GM23248 (cell line): ENCODE results near the gene ZNF407. TPM values are rescaled to one million over a fixed set of nuclear protein-coding genes. Genes with fewer than 3 reads are reported as not detected.

Source experiments
- DNase-seq: peaks from one replicate; pipeline ENCODE4 v3.0.0-alpha.2; 2015
- H2AFZ ChIP-seq: fragments of 200-600 bp; sonication (generic); 2 replicates; pipeline ENCODE4 v1.6.1; 2016; ENCODE audit warnings: antibody characterized with exemption
- H3F3A ChIP-seq: fragments of 200-600 bp; sonication (generic); 2 replicates; pipeline ENCODE4 v1.6.1; 2016; ENCODE audit warnings: mild to moderate bottlenecking, antibody characterized with exemption, mixed run types; ENCODE audit not compliant: insufficient read depth
- H3K27ac ChIP-seq: fragments of 200-600 bp; sonication (generic); 2 replicates; pipeline ENCODE4 v1.5.1; 2016; ENCODE audit warnings: mild to moderate bottlenecking
- H3K27me3 ChIP-seq: fragments of 200-600 bp; sonication (generic); replicated peaks from 2 replicates; pipeline ENCODE4 v1.6.1; 2016; ENCODE audit warnings: mild to moderate bottlenecking; ENCODE audit not compliant: insufficient read depth
- H3K36me3 ChIP-seq: fragments of 200-600 bp; sonication (generic); 2 replicates; pipeline ENCODE4 v1.6.1; 2016; ENCODE audit warnings: low read depth, mild to moderate bottlenecking
- H3K4me1 ChIP-seq: fragments of 200-600 bp; sonication (generic); 2 replicates; pipeline ENCODE4 v1.6.1; 2016; ENCODE audit warnings: mild to moderate bottlenecking; ENCODE audit not compliant: insufficient read depth
- H3K4me2 ChIP-seq: fragments of 200-600 bp; sonication (generic); one replicate; pipeline ENCODE4 v1.6.1; 2016; ENCODE audit warnings: mild to moderate bottlenecking; ENCODE audit not compliant: unreplicated experiment
- H3K4me3 ChIP-seq: fragments of 200-600 bp; sonication (generic); 2 replicates; pipeline ENCODE4 v1.5.1; 2016; ENCODE audit warnings: mild to moderate bottlenecking
- H3K79me2 ChIP-seq: fragments of 200-600 bp; sonication (generic); 2 replicates; pipeline ENCODE4 v1.6.1; 2016; ENCODE audit warnings: mild to moderate bottlenecking; ENCODE audit not compliant: insufficient read depth
- H3K9ac ChIP-seq: fragments of 200-600 bp; sonication (generic); 2 replicates; pipeline ENCODE4 v1.6.1; 2016; ENCODE audit warnings: mild to moderate bottlenecking
- H3K9me2 ChIP-seq: fragments of 200-600 bp; sonication (generic); 2 replicates; pipeline ENCODE4 v1.6.1; 2016; ENCODE audit warnings: mixed run types, mild to moderate bottlenecking, moderate library complexity; ENCODE audit not compliant: insufficient read depth
- H3K9me3 ChIP-seq: fragments of 200-600 bp; sonication (generic); one replicate; pipeline ENCODE4 v1.6.1; 2017; ENCODE audit warnings: low read depth
- H4K20me1 ChIP-seq: fragments of 200-600 bp; sonication (generic); 2 replicates; pipeline ENCODE4 v1.6.0; 2016; ENCODE audit not compliant: insufficient read depth
- EZH2 ChIP-seq: fragments of 200-600 bp; sonication (generic); IDR thresholded peaks from 2 replicates; pipeline ENCODE4 v1.6.1; 2018; ENCODE audit warnings: antibody characterized with exemption, mild to moderate bottlenecking; ENCODE audit not compliant: insufficient read depth, poor library complexity, severe bottlenecking
- EZH2phosphoT487 ChIP-seq: fragments of 200-600 bp; sonication (generic); IDR thresholded peaks from 2 replicates; pipeline ENCODE4 v1.6.1; 2018; ENCODE audit warnings: antibody characterized with exemption, moderate library complexity, mild to moderate bottlenecking, low read depth; ENCODE audit not compliant: insufficient read depth
- WGBS, 2 experiments: methylation state at CpG; one replicate each; pipeline ENCODE4 v1.1.6; 2015 to 2017; ENCODE audit warnings: low lambda C conversion rate in 2 of 2, low coverage in 1 of 2; ENCODE audit errors: missing lambda C conversion rate in 2 of 2; 5-methylcytosine and 5-hydroxymethylcytosine counted together
- in situ Hi-C: fragments of 300-500 bp; cut with MboI; formaldehyde crosslinking; loops from 2 replicates; pipeline ENCODE4 v1.15.0; 2020
- polyA plus RNA-seq: library from polyadenylated mRNA; unstranded; fragments of >200 nt; fragmentation: Nextera tagmentation; extraction: Ambion mirVana; gene quantifications from 2 replicates; pipeline ENCODE4 v1.2.1, GENCODE V29; 2016
- total RNA-seq: library from RNA; depleted of rRNA; stranded (reverse); fragments of >200 nt; shearing (Covaris generic); gene quantifications from 2 replicates; pipeline ENCODE4 v1.2.3, GENCODE V29; 2014

The ZNF407 gene
- total and polyA plus RNA-seq, 2 experiments from 2014 or later: 2.6 to 6.3 TPM

DNA sequence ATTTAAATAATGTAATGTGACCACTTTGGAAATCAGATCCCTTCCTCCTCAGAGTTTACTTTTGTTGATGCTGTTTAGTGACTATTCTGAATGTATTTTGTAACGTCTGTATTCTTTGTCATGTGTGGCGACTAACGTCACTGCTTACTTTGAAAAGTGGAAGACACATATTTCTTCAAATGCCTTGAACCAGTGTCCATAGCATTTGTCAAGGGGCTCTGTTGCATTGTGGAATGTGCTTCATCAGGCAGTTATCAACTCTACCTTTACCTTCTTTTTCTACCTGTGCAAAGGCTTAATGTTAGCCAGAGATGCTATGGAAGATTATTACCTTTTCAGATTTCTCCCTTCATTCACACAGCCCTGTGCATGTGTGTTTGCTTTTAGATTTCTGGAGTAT lies 162.4 kb downstream of the ZNF407 start:
- H3K9me3 ChIP-seq: no peaks in the 10 kb centered on the region
- in situ Hi-C loops: no loop called here
- WGBS, 2 experiments: 98% methylated on average over 3 of the region's 3 CpGs
- H2AFZ ChIP-seq: no peak overlapping the region
- H3K9ac ChIP-seq: no peak overlapping the region
- H3K36me3 ChIP-seq: no peaks in the 10 kb centered on the region
- DNase-seq: no peak
- no peaks in the 10 kb centered on the region for H3F3A ChIP-seq
- no peaks in the 10 kb centered on the region for H3K4me1 ChIP-seq
- no peak overlapping the region for H3K4me3 ChIP-seq
- H3K27ac ChIP-seq: no peak overlapping the region
- TF ChIP-seq EZH2phosphoT487 (no peak), EZH2 (no peak)
- no peak overlapping the region for H3K4me2 ChIP-seq
- H3K27me3 ChIP-seq: no peaks in the 10 kb centered on the region
- no peaks in the 10 kb centered on the region for H4K20me1 ChIP-seq
- H3K9me2 ChIP-seq: no peaks in the 10 kb centered on the region
- no peaks in the 10 kb centered on the region for H3K79me2 ChIP-seq

GRCh38 chr18:74760436-74760835 lies 162.8 kb downstream of the ZNF407 start:
- in situ Hi-C loops: no loop called here
- Histone ChIP-seq H2AFZ (no peak overlapping the region), H3K27me3 (no peaks in the 10 kb centered on the region), H3K36me3 (no peaks in the 10 kb centered on the region), H3F3A (no peaks in the 10 kb centered on the region), H4K20me1 (no peaks in the 10 kb centered on the region), H3K4me1 (no peaks in the 10 kb centered on the region), H3K9me3 (no peaks in the 10 kb centered on the region), H3K9me2 (no peaks in the 10 kb centered on the region), H3K79me2 (no peaks in the 10 kb centered on the region), H3K27ac (no peak overlapping the region), H3K4me2 (no peak overlapping the region), H3K4me3 (no peak overlapping the region), H3K9ac (no peak overlapping the region)
- WGBS, 2 experiments: 94 to 95% methylated on average over 3 of the region's 3 CpGs
- TF ChIP-seq EZH2 (no peak), EZH2phosphoT487 (no peak)
- no peak for DNase-seq

GRCh38 chr18:74766251-74766650 lies 168.6 kb downstream of the ZNF407 start:
- Histone ChIP-seq H3K27ac (no peak overlapping the region), H3K4me2 (no peak overlapping the region), H3K4me1 (no peaks in the 10 kb centered on the region), H3K9me2 (0 out of 2 replicates have a peak, but pooled peaks cover 4% of the 10 kb centered on the region), H4K20me1 (no peaks in the 10 kb centered on the region), H3K9me3 (no peaks in the 10 kb centered on the region), H3K79me2 (no peaks in the 10 kb centered on the region), H3K9ac (no peak overlapping the region), H3K27me3 (no peaks in the 10 kb centered on the region), H3F3A (no peaks in the 10 kb centered on the region), H2AFZ (no peak overlapping the region), H3K4me3 (no peak overlapping the region), H3K36me3 (no peaks in the 10 kb centered on the region)
- in situ Hi-C loops: no loop called here
- TF ChIP-seq EZH2phosphoT487 (no peak), EZH2 (no peak)
- 97 to 100% methylated on average over 3 of the region's 3 CpGs for WGBS, 2 experiments
- no peak for DNase-seq

GRCh38 chr18:74768096-74768495 lies 170.4 kb downstream of the ZNF407 start:
- no peaks in the 10 kb centered on the region for H3K36me3 ChIP-seq
- 97 to 98% methylated on average over 2 of the region's 2 CpGs for WGBS, 2 experiments
- no peak for TF ChIP-seq EZH2phosphoT487
- TF ChIP-seq EZH2: no peak

DNA sequence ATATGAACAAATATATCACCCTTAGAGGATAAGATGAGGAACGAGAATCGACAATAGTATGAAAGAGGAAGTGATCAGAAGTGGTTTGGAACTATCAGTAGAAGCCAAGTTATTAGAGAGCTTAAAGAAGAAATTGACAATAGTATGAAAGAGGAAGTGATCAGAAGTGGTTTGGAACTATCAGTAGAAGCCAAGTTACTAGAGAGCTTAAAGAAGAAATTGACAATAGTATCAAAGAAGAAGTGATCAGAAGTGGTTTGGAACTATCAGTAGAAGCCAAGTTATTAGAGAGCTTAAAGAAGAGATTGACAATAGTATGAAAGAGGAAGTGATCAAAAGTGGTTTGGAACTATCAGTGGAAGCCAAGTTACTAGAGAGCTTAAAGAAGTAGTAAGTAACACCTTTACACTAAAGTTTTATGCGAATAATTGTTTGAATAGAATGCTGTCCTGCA lies 175.5 kb downstream of the ZNF407 start:
- no peak for DNase-seq
- 96 to 97% methylated on average over 3 of the region's 3 CpGs for WGBS, 2 experiments
- Histone ChIP-seq H2AFZ (no peak overlapping the region), H3K4me2 (no peak overlapping the region), H3K4me3 (no peak overlapping the region), H3F3A (peaks cover 17% of the 10 kb centered on the region; the same call in 1 of the 2 replicates), H4K20me1 (no peaks in the 10 kb centered on the region), H3K9ac (no peak overlapping the region), H3K4me1 (peaks cover 12% of the 10 kb centered on the region), H3K79me2 (no peaks in the 10 kb centered on the region), H3K27me3 (no peaks in the 10 kb centered on the region), H3K36me3 (no peaks in the 10 kb centered on the region), H3K9me2 (0 out of 2 replicates have a peak, but pooled peaks cover 4% of the 10 kb centered on the region), H3K9me3 (no peaks in the 10 kb centered on the region), H3K27ac (no peak overlapping the region)
- in situ Hi-C loops: no loop called here
- TF ChIP-seq EZH2 (no peak), EZH2phosphoT487 (no peak)

More at GRCh38 chr18:74768096-74768495, 170.4 kb downstream of the ZNF407 start:
- DNase-seq: no peak
- H3K9me3 ChIP-seq: no peaks in the 10 kb centered on the region
- no peaks in the 10 kb centered on the region for H3K27me3 ChIP-seq
- no peak overlapping the region for H3K9ac ChIP-seq
- no peaks in the 10 kb centered on the region for H3K79me2 ChIP-seq
- in situ Hi-C loops: no loop called here
- no peaks in the 10 kb centered on the region for H3F3A ChIP-seq
- no peak overlapping the region for H3K4me2 ChIP-seq
- H3K4me3 ChIP-seq: no peak overlapping the region
- no peaks in the 10 kb centered on the region for H3K4me1 ChIP-seq
- no peaks in the 10 kb centered on the region for H4K20me1 ChIP-seq
- no peak overlapping the region for H3K27ac ChIP-seq
- 0 out of 2 replicates have a peak, but pooled peaks cover 4% of the 10 kb centered on the region for H3K9me2 ChIP-seq
- H2AFZ ChIP-seq: no peak overlapping the region
